Activated CD4-positive, alpha-beta T cell treated with anti-CD3 and anti-CD28 coated beads for 1 hour (primary cell): ENCODE measurements around the gene PLA2G4B.

ENCODE experiments used
- DNase-seq: peaks from one replicate; pipeline ENCODE4 v3.0.0-alpha.2; 2020

The PLA2G4B gene

DNA sequence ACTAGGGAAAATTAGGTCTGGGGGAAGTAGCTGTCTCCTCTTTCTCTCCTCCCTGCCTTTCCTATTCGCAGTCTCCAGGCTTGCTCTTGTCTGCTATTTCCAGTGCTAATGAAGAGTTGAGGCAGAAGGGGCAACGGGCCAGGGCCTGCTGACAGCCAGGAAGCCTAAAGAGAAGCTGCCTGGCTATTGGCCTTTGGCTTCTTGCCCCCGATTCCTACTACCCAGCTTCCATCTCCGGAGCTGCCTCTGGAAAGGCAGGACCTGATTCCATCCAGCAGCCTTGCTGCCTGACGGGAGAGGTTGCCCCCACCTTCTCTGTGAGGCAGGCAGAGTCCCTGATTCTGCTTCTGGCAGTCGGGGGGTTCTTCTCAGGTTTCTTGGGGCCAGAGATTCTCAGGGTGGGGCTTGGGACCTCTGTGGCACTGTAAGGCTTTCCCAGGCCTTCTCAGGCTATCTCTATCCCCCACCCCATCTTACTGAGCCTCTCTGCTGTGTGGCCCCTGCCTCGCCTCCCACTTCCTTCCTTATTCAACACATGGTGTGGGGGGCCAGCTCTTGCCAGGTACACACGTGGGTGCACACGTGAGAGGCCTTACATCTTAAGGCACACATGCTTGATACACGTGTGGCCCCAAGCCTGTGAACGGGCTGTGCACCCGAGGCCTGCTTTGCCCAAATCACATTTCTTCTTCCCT lies 29.0 kb upstream of the PLA2G4B start:
- no peak for DNase-seq

DNA sequence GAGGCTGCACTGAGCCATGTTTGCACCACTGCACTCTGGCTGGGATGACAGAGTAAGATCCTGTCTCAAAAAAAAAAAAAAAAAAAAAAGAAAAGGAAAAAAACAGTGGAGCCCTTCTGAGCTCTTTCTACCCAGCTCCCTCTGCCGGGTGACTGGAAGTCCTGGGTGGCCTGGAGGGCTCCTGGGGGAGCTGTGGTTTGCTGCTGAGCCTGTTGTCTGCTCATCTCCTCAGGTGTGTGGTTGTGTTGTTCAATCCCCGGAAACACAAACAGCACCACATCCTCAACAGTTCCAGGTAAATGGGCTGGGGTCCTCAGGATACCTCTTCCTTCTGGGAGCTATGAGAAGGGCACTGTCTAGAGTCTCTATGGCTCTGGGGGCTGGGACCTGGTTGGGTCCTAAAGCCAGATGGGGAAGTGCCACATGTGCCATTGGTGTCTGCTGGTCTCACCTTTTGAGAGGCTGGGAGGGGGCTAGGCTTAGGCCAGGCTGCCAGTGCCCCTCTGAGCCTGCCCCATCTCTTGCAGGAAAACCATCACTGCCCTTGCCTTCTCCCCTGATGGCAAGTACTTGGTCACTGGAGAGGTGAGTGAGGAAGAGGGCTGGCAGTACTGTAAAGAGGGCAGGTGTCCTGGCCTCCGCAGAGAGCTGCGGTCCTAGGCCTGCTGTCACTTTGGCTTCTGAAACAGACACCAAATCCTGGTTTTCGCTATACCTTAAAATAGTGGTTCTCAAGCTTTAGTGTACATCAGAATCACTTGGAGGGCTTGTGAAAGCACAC lies 27.8 kb upstream of the PLA2G4B start:
- DNase-seq, result no peak

DNA sequence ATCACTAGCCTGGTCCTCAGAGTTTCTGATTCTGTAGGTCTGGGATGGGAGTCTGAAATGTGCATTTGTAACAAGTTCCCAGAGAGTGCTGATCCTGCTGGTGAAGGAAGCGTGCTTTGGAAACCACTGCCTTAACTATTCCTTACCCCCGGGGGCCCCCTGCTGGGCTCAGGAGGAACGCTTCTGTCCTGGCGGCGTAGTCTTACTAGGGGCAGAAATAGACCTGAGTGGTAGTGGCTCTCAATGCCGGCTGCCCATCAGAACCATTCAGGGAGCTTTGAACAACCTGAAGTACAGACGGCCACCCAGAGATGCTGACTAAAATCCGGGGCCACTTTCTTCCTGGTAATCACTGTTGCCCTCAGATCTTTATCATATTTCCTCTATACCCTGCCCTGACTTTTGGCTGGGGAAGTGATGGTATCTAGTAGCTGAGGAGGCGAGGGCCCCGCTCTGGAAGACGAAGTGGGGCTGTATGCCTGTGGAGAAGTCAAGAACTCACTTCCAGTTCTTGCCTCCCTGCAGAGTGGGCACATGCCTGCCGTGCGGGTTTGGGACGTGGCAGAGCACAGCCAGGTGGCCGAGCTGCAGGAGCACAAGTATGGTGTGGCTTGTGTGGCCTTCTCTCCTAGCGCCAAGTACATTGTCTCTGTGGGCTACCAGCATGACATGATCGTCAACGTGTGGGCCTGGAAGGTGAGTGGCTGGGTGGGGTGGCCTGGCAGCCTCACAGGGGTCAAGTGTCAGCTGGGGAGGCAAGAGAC lies 27.0 kb upstream of the PLA2G4B start:
- DNase-seq, result peak; percentile 59

DNA sequence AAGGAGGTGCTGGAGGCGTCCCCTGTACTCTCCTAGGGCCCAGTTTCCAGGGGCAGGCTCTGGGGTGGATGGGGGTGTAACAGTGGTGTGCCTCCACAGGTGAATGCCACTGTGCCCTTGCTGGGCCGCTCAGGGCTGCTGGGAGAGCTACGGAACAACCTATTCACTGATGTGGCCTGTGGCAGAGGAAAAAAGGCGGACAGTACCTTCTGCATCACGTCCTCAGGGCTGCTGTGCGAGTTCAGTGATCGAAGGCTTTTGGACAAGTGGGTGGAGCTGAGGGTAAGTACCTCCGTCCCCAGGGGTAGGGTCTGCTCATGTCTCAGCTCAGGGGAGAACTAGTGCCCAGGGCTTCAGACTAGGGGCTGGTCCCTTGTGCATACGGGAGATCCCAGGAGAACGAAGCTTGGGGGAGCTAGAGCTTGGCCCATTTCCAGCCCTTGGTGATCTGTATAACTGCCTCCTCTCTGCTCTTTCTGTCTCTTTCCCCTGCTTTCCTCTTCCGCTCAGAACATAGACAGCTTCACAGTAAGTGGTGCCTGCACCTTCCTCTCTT lies 25.7 kb upstream of the PLA2G4B start:
- DNase-seq, result no peak

DNA sequence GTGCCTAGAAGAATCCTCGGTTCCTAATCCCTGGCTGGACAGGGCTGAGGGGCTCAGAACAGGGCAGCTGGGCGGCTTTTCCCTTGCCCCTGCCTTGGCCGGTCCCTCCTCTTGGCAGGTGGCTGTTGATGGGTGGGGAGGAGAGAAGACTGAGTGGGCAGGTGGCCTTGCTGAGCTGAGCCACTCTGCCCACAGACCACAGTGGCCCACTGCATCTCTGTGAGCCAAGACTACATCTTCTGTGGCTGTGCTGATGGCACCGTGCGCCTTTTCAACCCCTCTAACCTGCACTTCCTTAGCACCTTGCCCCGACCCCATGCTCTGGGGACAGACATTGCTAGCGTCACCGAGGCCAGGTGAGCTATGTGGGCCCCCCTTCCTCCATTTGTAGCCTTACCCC lies 25.2 kb upstream of the PLA2G4B start:
- DNase-seq, result no peak

DNA sequence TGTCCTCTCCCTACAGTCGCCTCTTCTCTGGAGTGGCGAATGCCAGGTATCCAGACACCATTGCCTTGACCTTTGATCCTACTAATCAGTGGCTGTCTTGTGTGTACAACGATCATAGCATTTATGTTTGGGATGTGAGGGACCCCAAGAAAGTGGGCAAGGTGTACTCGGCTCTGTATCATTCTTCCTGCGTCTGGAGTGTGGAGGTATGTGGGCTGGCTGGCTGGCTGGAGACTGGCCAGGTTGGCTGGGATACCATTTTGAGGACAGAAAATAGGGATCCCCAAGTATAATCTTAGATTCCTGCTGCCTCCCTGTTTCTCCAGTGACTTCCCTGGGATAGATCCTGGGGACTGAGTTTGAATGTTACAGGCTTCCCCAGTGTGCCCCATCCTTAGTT lies 24.1 kb upstream of the PLA2G4B start:
- no peak for DNase-seq

DNA sequence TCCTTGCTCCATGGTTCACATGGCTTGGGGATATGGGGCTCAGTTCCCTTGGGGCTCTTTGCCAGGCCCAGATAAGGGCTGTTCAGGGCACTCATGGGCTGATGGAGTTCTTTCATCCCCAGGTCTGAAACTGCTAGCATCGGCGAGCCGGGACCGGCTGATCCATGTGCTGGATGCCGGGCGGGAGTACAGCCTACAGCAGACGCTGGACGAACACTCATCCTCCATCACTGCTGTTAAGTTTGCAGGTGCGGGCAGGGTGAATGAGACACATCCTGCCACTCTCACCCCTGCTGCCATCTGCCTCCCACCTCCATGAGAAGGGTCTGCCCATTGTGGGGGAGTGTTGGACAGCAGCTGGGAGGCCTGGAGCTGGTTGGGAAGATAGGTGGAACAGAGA lies 21.9 kb upstream of the PLA2G4B start:
- DNase-seq, result no peak

DNA sequence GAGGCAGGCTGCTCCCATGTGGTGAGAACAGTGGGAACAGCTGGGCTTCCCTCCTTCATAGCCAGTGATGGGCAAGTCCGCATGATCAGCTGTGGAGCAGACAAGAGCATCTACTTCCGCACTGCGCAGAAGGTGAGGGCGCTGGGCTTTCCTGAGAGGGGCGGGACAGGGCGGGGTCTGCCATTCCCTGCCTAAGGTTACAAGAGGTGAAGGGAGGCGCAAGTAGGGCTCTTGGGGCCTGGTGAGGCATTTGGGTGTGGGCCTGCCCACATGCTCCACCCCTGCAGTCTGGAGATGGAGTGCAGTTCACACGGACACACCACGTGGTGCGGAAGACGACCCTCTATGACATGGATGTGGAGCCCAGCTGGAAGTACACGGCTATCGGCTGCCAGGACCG lies 21.3 kb upstream of the PLA2G4B start:
- no peak for DNase-seq

DNA sequence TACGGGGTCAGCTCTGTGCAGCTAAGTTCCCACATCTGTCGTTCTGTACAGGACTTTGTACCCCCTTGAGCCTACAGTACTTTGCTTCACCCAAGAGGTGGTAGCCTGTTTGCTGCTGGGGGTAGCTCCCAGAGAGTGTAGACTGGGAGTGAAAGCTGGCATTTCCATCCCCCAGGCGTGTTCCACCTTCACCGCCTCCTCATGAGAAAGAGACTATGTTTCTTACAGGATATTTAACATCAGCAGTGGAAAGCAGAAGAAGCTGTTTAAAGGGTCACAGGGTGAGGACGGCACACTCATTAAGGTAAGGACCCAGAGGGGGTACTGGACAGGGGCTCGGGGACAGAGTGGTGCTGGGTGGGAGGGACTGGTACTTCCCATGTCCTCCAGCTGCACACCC lies 20.9 kb upstream of the PLA2G4B start:
- no peak for DNase-seq

DNA sequence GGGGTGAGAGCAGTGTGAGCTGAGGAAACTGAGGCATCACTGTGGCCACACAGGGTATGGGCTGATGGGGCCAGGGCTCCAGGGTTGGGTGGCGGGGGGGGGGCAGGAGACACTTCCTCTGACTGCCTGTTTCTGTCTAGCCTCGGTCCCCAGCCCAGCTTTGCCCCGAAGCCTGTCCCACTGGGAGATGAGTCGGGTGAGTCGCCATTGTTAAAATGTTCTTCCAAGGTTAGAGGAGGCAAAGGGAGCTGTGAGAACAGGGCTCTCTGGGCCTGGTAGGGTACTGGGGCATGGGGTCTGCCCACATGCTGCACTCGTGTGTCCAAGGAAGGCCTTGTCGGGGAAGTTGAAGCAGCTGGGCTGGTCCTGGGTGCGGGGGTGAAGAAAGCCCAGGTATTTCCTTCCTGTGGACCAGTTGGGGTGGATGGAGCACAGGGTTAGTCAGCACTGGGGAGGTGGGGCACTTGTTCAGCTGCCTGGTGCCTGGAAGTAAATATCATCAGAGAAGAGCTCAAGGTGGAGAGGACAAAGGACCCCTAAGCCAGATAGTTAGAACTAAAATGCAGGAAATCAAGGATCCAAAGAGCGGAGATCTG lies 19.1 kb upstream of the PLA2G4B start:
- no peak for DNase-seq

DNA sequence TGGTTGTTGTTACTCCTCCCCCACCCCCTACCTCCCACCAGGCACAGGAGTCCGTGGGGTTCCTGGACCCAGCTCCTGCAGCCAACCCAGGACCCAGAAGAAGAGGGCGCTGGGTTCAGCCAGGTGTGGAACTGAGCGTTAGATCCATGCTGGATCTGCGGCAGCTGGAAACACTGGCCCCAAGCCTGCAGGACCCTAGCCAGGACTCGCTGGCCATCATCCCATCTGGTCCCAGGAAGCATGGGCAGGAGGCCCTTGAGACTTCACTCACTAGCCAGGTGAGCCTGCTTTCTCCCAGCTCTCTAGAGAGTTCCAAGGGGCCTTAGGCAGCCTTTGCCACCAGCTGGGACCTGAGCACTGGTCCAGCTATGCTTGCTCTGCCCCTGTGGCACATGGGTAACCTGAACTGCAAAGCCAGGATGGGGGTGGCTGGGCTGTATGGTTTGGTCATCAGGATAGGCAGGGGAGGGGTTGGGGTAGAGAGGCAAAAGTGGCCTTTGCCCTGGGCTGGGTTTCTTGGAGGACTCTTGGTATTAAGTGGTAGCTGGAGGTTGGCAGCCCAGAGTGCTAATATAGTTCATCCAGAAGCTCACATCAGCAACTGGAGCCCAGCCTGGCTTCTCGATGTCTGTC lies 17.7 kb upstream of the PLA2G4B start:
- no peak for DNase-seq

DNA sequence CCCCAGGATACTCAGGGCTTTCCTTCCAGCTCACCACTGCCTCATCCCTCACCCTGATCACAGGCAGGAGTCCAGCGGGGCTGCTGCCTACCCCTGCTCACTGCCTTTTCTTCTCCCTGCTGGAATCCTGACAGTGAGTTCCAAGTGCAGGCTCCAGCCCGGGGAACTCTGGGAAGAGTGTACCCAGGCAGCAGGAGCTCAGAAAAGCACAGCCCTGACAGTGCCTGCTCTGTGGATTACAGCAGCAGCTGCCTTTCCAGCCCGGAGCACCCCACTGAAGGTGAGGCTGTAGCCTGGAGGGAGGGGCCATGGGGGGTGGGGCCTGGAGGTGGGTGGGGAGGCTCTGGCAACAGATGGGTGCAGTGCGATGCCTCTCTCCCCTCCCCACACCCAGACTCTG lies 16.8 kb upstream of the PLA2G4B start:
- DNase-seq, result no peak

DNA sequence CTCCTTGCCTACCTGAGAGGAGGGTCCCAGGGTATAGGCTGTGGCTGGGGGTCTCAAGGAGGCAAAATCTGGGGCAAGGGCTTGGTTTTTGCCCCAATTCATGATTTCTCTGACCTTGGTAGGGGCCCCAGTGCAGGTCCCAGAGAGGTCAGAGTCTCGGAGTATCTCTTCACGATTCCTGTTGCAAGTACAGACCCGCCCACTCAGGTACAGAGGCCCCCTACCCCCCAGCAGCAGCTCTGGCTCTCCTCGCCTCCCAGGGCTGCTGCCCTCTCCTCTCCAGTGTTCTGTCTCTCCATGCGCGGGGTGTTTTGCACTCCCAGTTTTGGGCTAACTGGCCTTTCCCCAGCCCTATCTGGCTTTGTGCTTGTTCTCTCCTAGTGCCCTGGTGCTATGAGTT lies 16.2 kb upstream of the PLA2G4B start:
- DNase-seq, result no peak

DNA sequence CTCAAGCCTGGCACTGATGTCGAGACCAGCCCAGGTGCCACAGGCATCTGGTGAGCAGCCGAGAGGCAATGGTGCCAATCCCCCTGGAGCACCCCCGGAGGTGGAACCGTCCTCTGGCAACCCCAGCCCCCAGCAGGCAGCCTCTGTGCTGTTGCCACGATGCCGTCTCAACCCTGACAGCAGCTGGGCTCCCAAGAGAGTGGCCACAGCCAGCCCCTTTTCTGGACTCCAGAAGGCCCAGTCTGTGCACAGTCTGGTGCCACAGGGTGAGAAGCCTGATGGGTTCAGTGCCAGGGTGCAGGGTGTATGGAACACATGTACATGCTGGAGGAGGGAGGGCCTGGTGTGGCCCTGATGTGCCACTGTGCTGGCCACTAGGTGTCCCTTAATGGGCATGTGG lies 15.7 kb upstream of the PLA2G4B start:
- no peak for DNase-seq

DNA sequence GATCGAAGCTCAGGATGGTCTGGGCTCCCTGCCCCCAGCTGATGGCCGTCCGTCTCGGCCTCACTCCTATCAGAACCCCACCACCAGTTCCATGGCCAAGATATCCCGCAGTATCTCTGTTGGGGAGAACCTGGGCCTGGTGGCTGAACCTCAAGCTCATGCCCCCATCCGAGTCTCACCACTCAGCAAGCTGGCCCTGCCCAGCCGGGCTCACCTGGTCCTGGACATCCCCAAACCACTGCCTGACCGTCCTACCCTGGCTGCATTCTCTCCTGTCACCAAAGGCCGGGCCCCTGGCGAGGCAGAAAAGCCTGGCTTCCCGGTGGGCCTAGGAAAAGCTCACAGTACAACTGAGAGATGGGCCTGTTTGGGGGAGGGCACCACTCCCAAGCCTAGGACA lies 15.1 kb upstream of the PLA2G4B start:
- DNase-seq, result no peak

DNA sequence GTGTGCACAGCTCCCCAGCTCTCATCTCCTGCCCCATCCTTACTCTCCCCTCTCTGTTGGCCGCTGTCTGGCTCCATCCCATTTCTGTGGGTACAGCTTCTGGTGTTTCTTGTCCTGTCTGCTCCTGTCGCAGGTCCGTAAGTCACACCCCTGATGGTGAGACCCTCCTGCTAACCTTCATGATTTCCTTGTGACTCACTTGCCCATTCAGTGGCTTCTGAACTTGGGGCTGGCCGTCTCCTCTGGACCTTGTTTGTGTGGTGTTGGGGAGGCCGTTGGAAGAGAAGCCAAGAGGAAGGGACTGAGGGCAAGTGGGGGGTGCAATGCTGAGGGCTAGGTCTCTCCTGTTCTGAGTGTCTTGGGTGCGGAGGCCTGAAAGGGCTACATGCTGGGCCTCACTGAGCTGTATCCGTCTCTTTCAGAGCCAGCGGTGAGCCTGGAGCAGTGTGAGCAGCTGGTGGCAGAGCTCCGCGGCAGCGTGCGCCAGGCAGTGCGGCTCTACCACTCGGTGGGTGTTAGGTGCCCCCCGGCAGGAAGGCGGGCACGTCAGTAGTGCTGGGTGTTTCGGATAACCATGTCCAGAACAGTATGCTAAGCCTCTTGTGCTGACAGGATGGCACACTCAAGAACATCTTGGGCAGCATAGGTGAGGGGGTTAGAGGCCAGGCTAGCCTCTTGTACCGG lies 14.4 kb upstream of the PLA2G4B start:
- no peak for DNase-seq

DNA sequence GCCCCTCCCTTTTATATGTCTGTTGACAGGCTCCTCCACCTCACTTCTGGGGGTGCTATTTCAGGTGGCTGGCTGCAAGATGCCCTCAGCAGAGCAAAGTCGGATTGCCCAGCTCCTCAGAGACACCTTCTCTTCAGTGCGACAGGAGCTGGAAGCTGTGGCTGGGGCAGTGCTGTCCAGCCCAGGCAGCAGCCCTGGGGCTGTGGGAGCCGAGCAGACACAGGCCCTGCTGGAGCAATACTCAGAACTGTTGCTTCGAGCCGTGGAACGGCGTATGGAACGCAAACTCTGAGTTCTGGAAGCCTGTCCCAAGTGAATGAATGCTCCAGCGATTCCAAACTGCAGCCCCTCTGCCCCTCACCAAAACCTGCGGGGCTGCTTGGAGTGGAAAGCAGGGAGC lies 13.5 kb upstream of the PLA2G4B start:
- DNase-seq, result no peak

DNA sequence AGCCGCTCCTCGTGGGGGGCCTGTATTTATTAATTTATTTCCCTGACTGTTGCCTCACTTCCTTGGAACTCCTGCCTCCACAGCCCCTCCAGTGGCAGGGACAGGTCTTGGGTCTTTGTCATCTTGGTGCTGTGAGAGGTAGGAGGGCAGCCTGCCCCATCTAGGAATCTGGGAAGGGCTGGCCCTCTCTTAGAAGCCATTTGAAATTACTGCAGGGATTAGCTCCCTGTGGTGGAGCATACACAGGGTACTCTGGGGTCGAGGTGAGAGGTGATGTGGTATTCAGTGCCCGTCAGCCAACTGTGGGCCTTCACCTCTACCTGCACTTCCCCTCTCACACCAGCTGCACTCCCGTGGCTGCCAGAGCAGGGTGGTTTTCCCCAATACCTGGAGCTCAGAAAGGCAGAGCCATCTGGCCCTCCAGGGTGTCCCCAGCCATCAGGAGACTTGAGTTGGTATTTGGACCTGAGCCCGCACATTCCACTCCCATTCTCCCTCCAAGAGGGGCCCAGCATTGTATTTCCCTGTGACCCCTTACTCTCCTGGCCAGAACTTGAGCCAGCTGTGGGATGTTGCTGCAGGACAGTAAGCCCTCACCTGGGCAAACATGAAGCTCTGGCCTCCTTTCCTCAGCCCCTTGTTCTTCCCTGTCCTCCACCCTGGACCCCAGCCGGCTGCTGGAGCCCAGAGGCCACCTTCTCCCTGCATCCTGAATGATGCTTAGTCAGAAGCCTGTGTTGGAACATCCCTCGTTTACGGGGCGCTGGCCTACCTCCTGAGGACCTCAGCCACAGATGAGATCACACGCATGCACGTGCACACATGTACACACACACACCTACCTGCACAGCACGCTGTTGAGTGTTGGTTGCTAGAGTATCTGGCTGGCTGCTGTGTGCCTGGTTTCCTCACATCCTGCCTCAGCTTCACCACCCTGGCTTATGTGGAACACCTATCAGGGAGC lies 12.8 kb upstream of the PLA2G4B start:
- DNase-seq, result no peak

DNA sequence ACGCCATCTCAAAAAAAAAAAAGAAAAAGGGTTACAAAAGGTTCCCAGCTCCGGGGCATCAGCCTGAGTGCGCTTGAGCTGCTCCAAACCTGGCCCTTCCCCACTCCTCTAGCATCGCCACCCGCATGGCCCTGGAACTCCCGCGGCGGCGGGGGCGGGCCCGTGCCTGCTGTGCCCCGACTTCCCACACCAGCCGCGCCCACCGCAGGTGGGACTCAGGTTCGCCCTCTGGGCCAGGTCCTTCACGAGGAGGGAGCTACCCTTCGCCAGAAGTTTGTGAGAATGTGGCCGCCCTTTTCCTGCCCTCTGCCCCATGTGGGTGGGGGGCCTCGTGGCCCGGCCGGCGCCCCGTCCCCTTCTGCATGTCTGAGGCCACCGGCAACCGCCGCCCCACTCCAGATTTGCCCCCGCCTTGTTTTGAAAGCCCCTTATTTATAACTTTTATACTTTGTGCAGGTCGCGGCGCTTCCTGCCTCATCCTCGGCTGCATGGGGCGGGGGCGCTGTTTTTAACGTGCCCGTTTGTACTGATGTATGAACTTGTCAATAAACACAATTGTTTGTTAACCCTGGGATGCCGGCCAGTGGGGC lies 11.3 kb upstream of the PLA2G4B start:
- no peak for DNase-seq
